PC-3 (cell line): ENCODE measurements around the gene DCLRE1A. TPM values are rescaled to one million over a fixed set of nuclear protein-coding genes. Genes with fewer than 3 reads are reported as not detected.

Source experiments
- ATAC-seq: fragments of 200-7000 bp; cut with Tn5 transposase; 2 replicates; pipeline ENCODE4 v1.9.1; 2020; ENCODE audit warnings: mild to moderate bottlenecking, moderate library complexity
- BruUV-seq: library from RNA; stranded (reverse); fragments of 400-500 nt; replicated peaks from 2 replicates; lab custom pipeline; 2021; lab: Mats Ljungman, UMichigan
- CTCF ChIA-PET: fragments of 300-600 bp; sonication (Branson Sonifier 250); formaldehyde crosslinking; loops from one replicate; lab custom pipeline; 2022; ENCODE audit warnings: antibody characterized with exemption; lab: Charles Lee
- POLR2A ChIA-PET: fragments of 300-600 bp; sonication (Branson Sonifier 250); formaldehyde crosslinking; loops from one replicate; lab custom pipeline; 2022; ENCODE audit warnings: antibody characterized with exemption; ENCODE audit not compliant: unreplicated experiment; lab: Charles Lee
- DNase-seq: peaks from one replicate; pipeline ENCODE4 v3.0.0-alpha.2; 2015
- H2AFZ ChIP-seq: fragments of 300-600 bp; sonication (generic); 2 replicates; pipeline ENCODE4 v1.6.0; 2016; ENCODE audit warnings: antibody characterized with exemption, low read length
- H3F3A ChIP-seq: fragments of 300-600 bp; sonication (generic); one replicate; pipeline ENCODE4 v1.6.0; 2017; ENCODE audit warnings: antibody characterized with exemption, low read length, control low read depth, mild to moderate bottlenecking; ENCODE audit not compliant: unreplicated experiment
- H3K27ac ChIP-seq: fragments of 300-600 bp; sonication (generic); 2 replicates; pipeline ENCODE4 v1.5.1; 2016; ENCODE audit warnings: mild to moderate bottlenecking, low read length
- H3K27me3 ChIP-seq: fragments of 300-600 bp; sonication (generic); 2 replicates; pipeline ENCODE4 v1.6.1; 2016; ENCODE audit warnings: low read length, mixed read lengths
- H3K36me3 ChIP-seq: fragments of 300-600 bp; sonication (generic); 2 replicates; pipeline ENCODE4 v1.6.1; 2016; ENCODE audit warnings: low read depth, mixed run types, low read length, mixed read lengths
- H3K4me1 ChIP-seq: fragments of 300-600 bp; sonication (generic); 2 replicates; pipeline ENCODE4 v1.5.1; 2016; ENCODE audit warnings: low read length; ENCODE audit not compliant: insufficient read depth
- H3K4me2 ChIP-seq: fragments of 300-600 bp; sonication (generic); 2 replicates; pipeline ENCODE4 v1.6.0; 2016; ENCODE audit warnings: low read length
- H3K4me3 ChIP-seq: fragments of 300-600 bp; sonication (generic); 2 replicates; pipeline ENCODE4 v1.5.1; 2016; ENCODE audit warnings: mild to moderate bottlenecking, low read length, mixed read lengths
- H3K79me2 ChIP-seq: fragments of 300-600 bp; sonication (generic); 2 replicates; pipeline ENCODE4 v1.6.1; 2017; ENCODE audit warnings: low read length, mixed read lengths
- H3K9ac ChIP-seq: fragments of 300-600 bp; sonication (generic); 2 replicates; pipeline ENCODE4 v1.6.0; 2016; ENCODE audit warnings: mild to moderate bottlenecking, low read length
- H3K9me2 ChIP-seq: fragments of 300-600 bp; sonication (generic); replicated peaks from 2 replicates; pipeline ENCODE4 v1.6.1; 2016; ENCODE audit warnings: mixed run types, low read length, mixed read lengths
- H3K9me3 ChIP-seq: fragments of 300-600 bp; sonication (generic); 2 replicates; pipeline ENCODE4 v1.6.1; 2016; ENCODE audit warnings: low read length, mixed read lengths
- H4K20me1 ChIP-seq: fragments of 300-600 bp; sonication (generic); 2 replicates; pipeline ENCODE4 v1.6.1; 2016; ENCODE audit warnings: low read length, mixed read lengths
- CTCF ChIP-seq: fragments of 300-600 bp; sonication (generic); conservative IDR thresholded peaks from 2 replicates; pipeline ENCODE4 v1.5.1; 2017; ENCODE audit warnings: antibody characterized with exemption, low read depth, mild to moderate bottlenecking, low read length
- EZH2 ChIP-seq: fragments of 300-600 bp; sonication (generic); IDR thresholded peaks from one replicate; pipeline ENCODE4 v1.6.1; 2017; ENCODE audit warnings: antibody characterized with exemption, mild to moderate bottlenecking, low read length; ENCODE audit not compliant: unreplicated experiment
- EZH2phosphoT487 ChIP-seq: fragments of 300-600 bp; sonication (generic); IDR thresholded peaks from 2 replicates; pipeline ENCODE4 v1.6.1; 2018; ENCODE audit warnings: mild to moderate bottlenecking, antibody characterized with exemption, low read length, borderline replicate concordance
- intact Hi-C: fragments of 100-400 bp; cut with micrococcal nuclease; formaldehyde crosslinking; loops from 2 replicates; pipeline ENCODE4 v1.9.0; 2023
- total RNA-seq: library from RNA; depleted of rRNA; stranded (reverse); fragments of >200 nt; gene quantifications from 2 replicates; pipeline ENCODE4 v1.2.3, GENCODE V29; 2014

Gene DCLRE1A
- total RNA-seq, 1 experiment from 2014 or later, result 5.0 TPM

- H3K36me3 ChIP-seq, result peaks cover 5% of the 10 kb centered on the region; the same call in 1 of the 2 replicates
- DNase-seq (no peak), ATAC-seq (no peak)
- no peak overlapping the region for H3K4me3 ChIP-seq
- ChIA-PET POLR2A (no interaction called here), CTCF (no interaction called here)
- no peaks in the 10 kb centered on the region for H3K27me3 ChIP-seq
- no peaks in the 10 kb centered on the region for H3K9me3 ChIP-seq
- H2AFZ ChIP-seq, result no peak overlapping the region
- no peak overlapping the region for H3K9ac ChIP-seq
- no peaks in the 10 kb centered on the region for H3K4me1 ChIP-seq
- intact Hi-C loops, result no loop called here
- no peak overlapping the region for H3K27ac ChIP-seq
- no peaks in the 10 kb centered on the region for H4K20me1 ChIP-seq
- no peak overlapping the region for H3K4me2 ChIP-seq
- H3K79me2 ChIP-seq, result peaks cover 9% of the 10 kb centered on the region
- no peaks in the 10 kb centered on the region for H3K9me2 ChIP-seq
- no TSS peak for BruUV-seq
- no peaks in the 10 kb centered on the region for H3F3A ChIP-seq
- TF ChIP-seq EZH2 (no peak), EZH2phosphoT487 (no peak), CTCF (no peak)
Observed at GRCh38 chr10:113867904-113868303, 14.0 kb upstream of the DCLRE1A start.

DNA sequence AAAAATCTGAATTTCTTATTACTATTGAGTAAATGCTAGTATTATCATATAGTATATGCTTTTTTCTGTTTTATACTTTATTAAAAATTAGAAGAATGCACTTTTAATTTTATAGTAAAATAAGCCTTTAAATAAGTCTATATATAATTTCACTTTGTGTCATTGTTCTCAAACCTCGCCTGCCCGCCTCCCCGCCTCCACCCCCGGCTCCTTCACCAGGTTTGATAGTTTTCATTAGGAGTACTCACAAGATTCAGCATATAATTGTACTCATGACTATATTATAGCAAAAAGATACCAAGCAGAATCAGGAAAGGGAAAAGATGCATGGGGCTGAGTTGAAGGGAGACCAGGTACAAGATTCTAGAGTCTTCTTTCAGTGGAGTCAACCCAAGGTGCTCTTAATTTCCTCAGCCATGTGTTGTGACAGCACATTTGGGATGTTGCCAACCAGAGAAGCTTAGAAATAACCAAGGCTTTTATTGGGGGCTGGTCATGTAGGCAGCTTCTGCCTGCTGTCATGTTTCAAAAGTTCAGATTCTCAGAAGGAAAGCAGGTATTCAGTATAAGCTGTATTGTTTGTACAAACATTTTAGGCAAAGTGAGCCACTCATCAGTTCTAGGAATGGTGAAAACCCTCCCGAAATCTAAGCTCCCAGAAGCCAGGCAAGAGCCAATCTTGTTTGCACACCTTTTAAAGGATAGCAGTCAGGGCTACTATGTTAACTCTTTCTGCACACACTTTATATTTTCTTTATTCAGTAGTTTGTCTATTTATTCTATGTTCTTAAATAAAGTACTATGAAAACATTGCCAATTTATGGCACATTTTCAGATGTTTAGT, 12.9 kb upstream of the DCLRE1A start:
- Histone ChIP-seq H3K79me2 (peaks cover 9% of the 10 kb centered on the region), H3K36me3 (no peaks in the 10 kb centered on the region), H3K4me2 (no peak overlapping the region), H3K27ac (no peak overlapping the region), H3K9me2 (no peaks in the 10 kb centered on the region), H3F3A (no peaks in the 10 kb centered on the region), H3K4me1 (no peaks in the 10 kb centered on the region), H3K9ac (no peak overlapping the region), H3K4me3 (no peak overlapping the region), H3K27me3 (no peaks in the 10 kb centered on the region), H2AFZ (no peak overlapping the region), H4K20me1 (no peaks in the 10 kb centered on the region), H3K9me3 (no peaks in the 10 kb centered on the region)
- TF ChIP-seq EZH2 (no peak), CTCF (no peak), EZH2phosphoT487 (no peak)
- no TSS peak for BruUV-seq
- ChIA-PET POLR2A (no interaction called here), CTCF (no interaction called here)
- no peak for ATAC-seq
- no peak for DNase-seq
- intact Hi-C loops, result no loop called here

GRCh38 chr10:113865901-113866300, 12.0 kb upstream of the DCLRE1A start:
- TF ChIP-seq CTCF (no peak), EZH2phosphoT487 (no peak), EZH2 (no peak)

More at GRCh38 chr10:113865901-113866300, 12.0 kb upstream of the DCLRE1A start:
- Histone ChIP-seq H3K9ac (no peak overlapping the region), H3K27ac (no peak overlapping the region), H3K4me3 (no peak overlapping the region), H3K27me3 (no peaks in the 10 kb centered on the region), H3F3A (no peaks in the 10 kb centered on the region), H3K4me2 (no peak overlapping the region), H3K36me3 (no peaks in the 10 kb centered on the region; the same call in 1 of the 2 replicates), H2AFZ (no peak overlapping the region), H3K79me2 (peaks cover 9% of the 10 kb centered on the region), H4K20me1 (no peaks in the 10 kb centered on the region), H3K4me1 (no peaks in the 10 kb centered on the region), H3K9me3 (no peaks in the 10 kb centered on the region), H3K9me2 (no peaks in the 10 kb centered on the region)
- ChIA-PET POLR2A (no interaction called here), CTCF (no interaction called here)
- DNase-seq (no peak), ATAC-seq (no peak)
- intact Hi-C loops, result no loop called here
- no TSS peak for BruUV-seq
